ENCODE data around the gene NTRK2.

Gene NTRK2

GRCh38 chr9:84851935-84852585, 182.5 kb downstream of the NTRK2 start:
- no peaks in the 10 kb centered on the region for H3K27me3 ChIP-seq
- no peak for TF ChIP-seq Cebpa-rat (IDR thresholded peaks at IDR 0.05)
- H3K9ac ChIP-seq: no peak overlapping the region
- H3K4me2 ChIP-seq: no peak overlapping the region
- H3K4me3 ChIP-seq: no peak overlapping the region
- H3K36me3 ChIP-seq: no peaks in the 10 kb centered on the region
- no peaks in the 10 kb centered on the region for H3K4me1 ChIP-seq
- no peaks in the 10 kb centered on the region for H3K9me3 ChIP-seq (replicated peaks in 1 of 11)
- no peak overlapping the region for H3K27ac ChIP-seq
- no peaks in the 10 kb centered on the region for H4K20me1 ChIP-seq

GRCh38 chr9:84852617-84853301, 183.2 kb downstream of the NTRK2 start:
- H3K27me3 ChIP-seq: no peaks in the 10 kb centered on the region
- no peaks in the 10 kb centered on the region for H4K20me1 ChIP-seq
- no peak overlapping the region for H3K27ac ChIP-seq
- no peaks in the 10 kb centered on the region for H3K36me3 ChIP-seq
- no peak for TF ChIP-seq Cebpa-rat (IDR thresholded peaks at IDR 0.05)
- H3K4me1 ChIP-seq: peaks cover 0 to 4% (median 2%) of the 10 kb centered on the region in 10 experiments; a peak in 3 of 20 replicates
- no peak overlapping the region for H3K9ac ChIP-seq
- no peak overlapping the region for H3K4me2 ChIP-seq
- H3K4me3 ChIP-seq: no peak overlapping the region
- no peaks in the 10 kb centered on the region for H3K9me3 ChIP-seq (replicated peaks in 1 of 11)

DNA sequence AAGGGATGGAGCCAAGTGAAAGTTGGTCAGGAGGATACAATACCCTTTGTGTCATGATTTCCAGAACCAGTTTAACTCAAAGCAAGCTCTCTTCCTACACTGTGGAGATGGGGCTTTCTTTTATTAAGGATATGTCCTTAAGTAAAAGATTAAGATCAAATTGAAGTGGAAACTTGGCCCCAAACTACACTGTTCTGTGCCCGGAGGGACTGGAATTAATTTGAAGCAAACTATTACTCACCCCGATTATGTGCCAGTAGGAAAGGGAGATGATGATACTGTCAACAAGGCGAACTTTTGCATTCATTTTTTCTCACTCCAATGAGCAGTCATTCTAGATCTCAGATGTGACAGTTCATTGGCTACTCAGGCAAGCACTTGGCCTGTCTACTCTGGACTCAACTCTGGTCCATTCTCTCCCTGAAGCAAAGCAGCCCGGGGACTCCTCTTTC, 186.7 kb downstream of the NTRK2 start:
- H3K27ac ChIP-seq: no peak overlapping the region
- no peaks in the 10 kb centered on the region for H3K9me3 ChIP-seq (replicated peaks in 1 of 11)
- no peak overlapping the region for H3K4me3 ChIP-seq
- H3K4me2 ChIP-seq: no peak overlapping the region
- TF ChIP-seq Cebpa-rat (IDR thresholded peaks at IDR 0.05): no peak
- no peaks in the 10 kb centered on the region for H3K36me3 ChIP-seq
- H3K4me1 ChIP-seq: peaks cover 0 to 16% (median 6%) of the 10 kb centered on the region in 10 experiments; a peak in 6 of 20 replicates
- H3K9ac ChIP-seq: no peak overlapping the region
- no peaks in the 10 kb centered on the region for H3K27me3 ChIP-seq
- no peaks in the 10 kb centered on the region for H4K20me1 ChIP-seq

GRCh38 chr9:84857211-84857610, 187.7 kb downstream of the NTRK2 start:
- H3K9me3 ChIP-seq (replicated peaks in 1 of 11): no peaks in the 10 kb centered on the region
- no peak overlapping the region for H3K4me3 ChIP-seq
- no peaks in the 10 kb centered on the region for H4K20me1 ChIP-seq
- 0 out of 22 replicates have a peak overlapping the region, but pooled peaks of 1 of the 11 experiments have one; percentile 9 for H3K4me2 ChIP-seq
- no peaks in the 10 kb centered on the region for H3K36me3 ChIP-seq
- TF ChIP-seq Cebpa-rat (IDR thresholded peaks at IDR 0.05): no peak
- no peak overlapping the region for H3K9ac ChIP-seq
- H3K4me1 ChIP-seq: peaks cover 0 to 16% (median 6%) of the 10 kb centered on the region in 10 experiments; a peak in 6 of 20 replicates
- H3K27me3 ChIP-seq: no peaks in the 10 kb centered on the region
- no peak overlapping the region for H3K27ac ChIP-seq

DNA sequence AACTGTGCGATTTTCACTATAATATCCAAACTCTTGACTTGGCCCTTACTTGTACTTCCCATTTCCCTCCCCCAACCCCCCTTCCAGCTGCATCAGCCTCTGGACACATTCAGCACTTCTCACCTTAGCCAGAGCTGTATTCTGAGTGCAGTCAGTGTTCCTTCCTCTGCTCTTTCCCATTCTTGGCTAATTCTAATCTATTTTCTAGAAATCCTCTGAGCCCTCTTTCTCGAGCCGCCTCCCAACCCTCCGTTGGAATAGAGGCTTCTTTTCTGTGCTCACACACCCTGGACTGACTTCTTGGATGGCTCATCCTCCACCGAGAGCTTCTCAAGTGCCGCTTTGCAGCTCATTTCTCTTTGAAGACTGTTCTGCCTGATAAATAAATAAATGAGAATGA, 188.8 kb downstream of the NTRK2 start:
- Histone ChIP-seq H3K9me3 (replicated peaks in 1 of 11) (no peaks in the 10 kb centered on the region), H3K4me3 (no peak overlapping the region), H3K27me3 (no peaks in the 10 kb centered on the region), H4K20me1 (no peaks in the 10 kb centered on the region), H3K4me2 (peak overlapping the region in 2 of 11 experiments; percentile 18 to 22; a peak in 3 of 22 replicates), H3K27ac (no peak overlapping the region), H3K4me1 (peaks cover 0 to 16% (median 6%) of the 10 kb centered on the region in 10 experiments; a peak in 6 of 20 replicates), H3K9ac (no peak overlapping the region), H3K36me3 (no peaks in the 10 kb centered on the region)
- no peak for TF ChIP-seq Cebpa-rat (IDR thresholded peaks at IDR 0.05)

GRCh38 chr9:84860249-84861115, 191.0 kb downstream of the NTRK2 start:
- Histone ChIP-seq H3K4me1 (peaks cover 0 to 16% (median 6%) of the 10 kb centered on the region in 10 experiments; a peak in 6 of 20 replicates), H3K27me3 (no peaks in the 10 kb centered on the region), H3K36me3 (no peaks in the 10 kb centered on the region), H4K20me1 (no peaks in the 10 kb centered on the region), H3K9me3 (replicated peaks in 1 of 11) (no peaks in the 10 kb centered on the region), H3K4me3 (no peak overlapping the region), H3K4me2 (peak overlapping the region in 6 of 11 experiments; percentile 1 to 49 (median 31); a peak in 8 of 22 replicates), H3K9ac (no peak overlapping the region), H3K27ac (no peak overlapping the region)
- TF ChIP-seq Cebpa-rat (IDR thresholded peaks at IDR 0.05): no peak

GRCh38 chr9:84861455-84861854, 191.9 kb downstream of the NTRK2 start:
- Histone ChIP-seq H3K4me1 (peaks cover 0 to 16% (median 6%) of the 10 kb centered on the region in 10 experiments; a peak in 6 of 20 replicates), H3K9me3 (replicated peaks in 1 of 11) (no peaks in the 10 kb centered on the region), H3K36me3 (no peaks in the 10 kb centered on the region), H3K9ac (no peak overlapping the region), H3K27ac (no peak overlapping the region), H3K4me3 (no peak overlapping the region), H4K20me1 (no peaks in the 10 kb centered on the region), H3K4me2 (no peak overlapping the region), H3K27me3 (no peaks in the 10 kb centered on the region)
- TF ChIP-seq Cebpa-rat (IDR thresholded peaks at IDR 0.05): no peak

DNA sequence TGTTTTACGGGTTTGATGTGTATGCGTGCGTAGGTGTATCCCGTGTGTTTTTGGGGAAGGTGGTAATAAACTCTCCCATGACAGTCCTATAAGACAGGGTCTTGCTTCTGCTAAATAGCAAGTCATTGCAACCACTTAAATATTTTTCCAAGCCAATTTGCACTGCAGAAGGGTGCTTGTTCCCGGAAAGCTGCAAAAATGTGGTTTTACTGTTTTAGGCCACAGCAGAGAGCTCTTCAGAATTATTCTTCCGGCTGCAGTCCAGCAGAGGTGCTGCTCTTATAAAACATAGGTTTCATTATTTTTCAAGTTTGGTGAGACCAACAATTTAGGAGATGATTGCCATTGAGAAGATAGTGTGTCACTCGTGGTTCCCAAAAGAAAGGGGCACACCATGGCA, 192.8 kb downstream of the NTRK2 start:
- H4K20me1 ChIP-seq: no peaks in the 10 kb centered on the region
- peaks cover 0 to 16% (median 6%) of the 10 kb centered on the region in 10 experiments; a peak in 6 of 20 replicates for H3K4me1 ChIP-seq
- no peak overlapping the region for H3K4me2 ChIP-seq
- no peaks in the 10 kb centered on the region for H3K9me3 ChIP-seq (replicated peaks in 1 of 11)
- no peak overlapping the region for H3K27ac ChIP-seq
- no peak overlapping the region for H3K4me3 ChIP-seq
- no peak overlapping the region for H3K9ac ChIP-seq
- TF ChIP-seq Cebpa-rat (IDR thresholded peaks at IDR 0.05): no peak
- H3K27me3 ChIP-seq: no peaks in the 10 kb centered on the region
- no peaks in the 10 kb centered on the region for H3K36me3 ChIP-seq

DNA sequence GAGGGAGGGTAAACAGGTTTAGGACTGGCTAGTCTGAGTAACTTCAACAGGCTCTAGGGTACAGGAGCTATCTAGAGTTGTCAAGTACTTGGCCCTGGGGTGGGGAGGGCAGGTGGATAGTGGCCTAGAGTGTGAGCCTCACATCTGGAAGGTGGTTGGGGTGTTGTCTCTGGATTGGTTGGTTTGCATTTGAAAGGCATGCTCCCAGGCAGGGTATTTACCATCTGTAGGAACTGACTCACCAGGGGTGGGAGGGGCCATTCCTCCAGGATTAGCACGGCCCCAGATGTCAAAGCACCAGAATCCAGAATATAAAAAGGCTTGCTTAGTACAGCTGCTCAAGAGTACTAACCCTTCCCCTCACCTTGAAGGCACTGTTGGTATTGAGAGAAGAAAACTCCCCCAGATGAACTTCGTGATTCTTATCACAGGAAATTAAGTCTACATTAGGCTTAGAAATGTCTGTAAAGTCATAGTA, 193.3 kb downstream of the NTRK2 start:
- Histone ChIP-seq H3K9ac (no peak overlapping the region), H4K20me1 (no peaks in the 10 kb centered on the region), H3K4me2 (no peak overlapping the region), H3K36me3 (no peaks in the 10 kb centered on the region), H3K9me3 (replicated peaks in 1 of 11) (no peaks in the 10 kb centered on the region), H3K27me3 (no peaks in the 10 kb centered on the region), H3K4me3 (no peak overlapping the region), H3K27ac (no peak overlapping the region), H3K4me1 (peaks cover 0 to 12% (median 5%) of the 10 kb centered on the region in 10 experiments; a peak in 6 of 20 replicates)
- TF ChIP-seq Cebpa-rat (IDR thresholded peaks at IDR 0.05): no peak

Data from BLaER1 treated with 17β-estradiol and CSF1 and Interleukin-3, amounts not matched to agents 10 nM and 100 nM (cell line).